ENCODE results near the gene ANXA6. TPM values are rescaled to one million over a fixed set of nuclear protein-coding genes. Genes with fewer than 3 reads are reported as not detected.

ANXA6 gene
- total and polyA plus RNA-seq, 8 donors, result 28.4 to 240 (median 88.2) TPM

GRCh38 chr5:151182976-151183375 is 25.4 kb upstream of the ANXA6 start:
- TF ChIP-seq POLR2A (IDR thresholded peaks at IDR 0.05) (no peak), POLR2AphosphoS5 (IDR thresholded peaks at IDR 0.05) (no peak), EP300 (IDR thresholded peaks at IDR 0.05) (no peak), CTCF (IDR thresholded peaks at IDR 0.05) (no peak)
- H3K27me3 ChIP-seq, result no peaks in the 10 kb centered on the region
- WGBS, 5 donors, result 80 to 88% (median 87%) methylated on average over 8 of the region's 8 CpGs
- no peaks in the 10 kb centered on the region for H3K9me3 ChIP-seq
- DNase-seq, result no peak
- intact Hi-C loops (cut with DNase I; ENCODE audit: low total_unique reads), result no loop called here
- no peaks in the 10 kb centered on the region for H3K4me1 ChIP-seq
- H3K27ac ChIP-seq, result no peak overlapping the region
- H3K36me3 ChIP-seq, result peaks cover 0 to 85% (median 71%) of the 10 kb centered on the region in 4 donors
- H3K4me3 ChIP-seq, result no peak overlapping the region

- no peak for TF ChIP-seq CTCF (IDR thresholded peaks at IDR 0.05)
- Histone ChIP-seq H3K4me3 (no peak overlapping the region), H3K27me3 (no peaks in the 10 kb centered on the region), H3K36me3 (peaks cover 0 to 81% (median 68%) of the 10 kb centered on the region in 4 donors), H3K4me1 (no peaks in the 10 kb centered on the region), H3K27ac (no peak overlapping the region), H3K9me3 (no peaks in the 10 kb centered on the region)
- WGBS, 5 donors, result 86 to 97% (median 91%) methylated on average over 3 to 4 of the region's 4 CpGs
- intact Hi-C loops (cut with DNase I; ENCODE audit: low total_unique reads), result no loop called here
- DNase-seq, result no peak
Measured at GRCh38 chr5:151182524-151182900, 24.9 kb upstream of the ANXA6 start.

- Histone ChIP-seq H3K36me3 (peaks cover 0 to 76% (median 64%) of the 10 kb centered on the region in 4 donors), H3K4me3 (no peak overlapping the region), H3K4me1 (no peaks in the 10 kb centered on the region), H3K27ac (no peak overlapping the region), H3K9me3 (no peaks in the 10 kb centered on the region), H3K27me3 (no peaks in the 10 kb centered on the region)
- intact Hi-C loops (cut with DNase I; ENCODE audit: low total_unique reads), result no loop called here
- no peak for TF ChIP-seq POLR2A (IDR thresholded peaks at IDR 0.05)
- no peak for TF ChIP-seq EP300 (IDR thresholded peaks at IDR 0.05)
- no peak for TF ChIP-seq POLR2AphosphoS5 (IDR thresholded peaks at IDR 0.05)
- TF ChIP-seq CTCF (IDR thresholded peaks at IDR 0.05), result no peak
- no peak for DNase-seq
- WGBS, 5 donors, result 74 to 85% (median 79%) methylated on average over 4 of the region's 4 CpGs
Measured at GRCh38 chr5:151181818-151182523, 24.4 kb upstream of the ANXA6 start.

- DNase-seq, result no peak
- peaks cover 0 to 65% (median 51%) of the 10 kb centered on the region in 4 donors for H3K36me3 ChIP-seq
- no peak overlapping the region for H3K4me3 ChIP-seq
- no peak overlapping the region for H3K27ac ChIP-seq
- WGBS, 5 donors, result 80 to 95% (median 94%) methylated on average over 5 to 6 of the region's 6 CpGs
- no peaks in the 10 kb centered on the region for H3K9me3 ChIP-seq
- no peak for TF ChIP-seq EP300 (IDR thresholded peaks at IDR 0.05)
- no peak for TF ChIP-seq POLR2A (IDR thresholded peaks at IDR 0.05)
- no peak for TF ChIP-seq CTCF (IDR thresholded peaks at IDR 0.05)
- TF ChIP-seq POLR2AphosphoS5 (IDR thresholded peaks at IDR 0.05), result no peak
- H3K27me3 ChIP-seq, result no peaks in the 10 kb centered on the region
- intact Hi-C loops (cut with DNase I; ENCODE audit: low total_unique reads), result no loop called here
- H3K4me1 ChIP-seq, result no peaks in the 10 kb centered on the region
Measured at GRCh38 chr5:151180291-151180690, 22.7 kb upstream of the ANXA6 start.

All from stomach (tissue), 9 donors.